ENCODE measurements around the gene IGDCC3. TPM values are rescaled to one million over a fixed set of nuclear protein-coding genes. Genes with fewer than 3 reads are reported as not detected.

The IGDCC3 gene
- total RNA-seq, 1 experiment from 2014 or later, result 53.5 TPM

DNA sequence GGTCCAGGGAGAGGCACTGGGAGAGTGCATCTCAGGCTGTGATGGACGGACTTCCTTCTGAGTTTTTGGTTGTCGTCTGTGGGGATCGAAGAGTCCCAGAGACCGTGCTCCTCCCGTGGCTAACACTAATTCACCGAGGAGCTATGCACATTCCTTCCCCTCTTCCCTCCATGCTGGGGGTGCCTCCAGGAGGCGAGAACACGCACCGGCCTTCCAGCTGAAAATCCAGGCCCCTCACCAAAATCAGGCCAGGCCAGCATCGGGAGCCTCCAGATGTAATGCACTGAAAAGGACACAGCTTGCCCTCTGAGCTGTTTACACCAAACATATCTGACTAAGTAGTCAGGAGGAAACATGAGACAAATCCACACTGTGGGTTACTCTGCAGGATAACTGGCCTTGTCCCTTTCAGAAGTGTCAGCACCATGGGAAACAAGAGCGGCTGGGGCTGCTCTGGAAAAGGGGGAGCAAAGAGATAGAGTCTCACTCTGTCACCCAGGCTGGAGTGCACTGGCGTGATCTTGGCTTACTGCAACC, 67.9 kb downstream of the IGDCC3 start:
- H3K9me3 Mint-ChIP-seq, result no peaks in the 10 kb centered on the region
- no peaks in the 10 kb centered on the region for H3K27me3 Mint-ChIP-seq (ENCODE audit: low read depth)
- ChIA-PET CTCF (interaction anchor here (1.2 to 3.0 kb wide), 3 partner anchors 9 to 90 kb away, joined by 3 to 12 read pairs (median 6); no protein-coding TSS in a partner anchor), POLR2A (interaction anchor here (0.6 kb wide), 1 partner anchor 36 kb away, joined by 6 read pairs; no protein-coding TSS in a partner anchor)
- DNase-seq (ENCODE audit: low spot score) (no peak), ATAC-seq (no peak)
- peaks cover 19% of the 10 kb centered on the region for H3K4me1 Mint-ChIP-seq
- no peak for TF ChIP-seq NFE2L1 (CRISPR knock-in tag; IDR thresholded peaks at IDR 0.05)
- TF ChIP-seq TCF7 (CRISPR knock-in tag; IDR thresholded peaks at IDR 0.05; ENCODE audit: low read depth), result no peak
- no peak for TF ChIP-seq ZNF219 (CRISPR knock-in tag; IDR thresholded peaks at IDR 0.05; ENCODE audit: borderline replicate concordance)
- no peak for TF ChIP-seq RELA (CRISPR knock-in tag; IDR thresholded peaks at IDR 0.05; ENCODE audit: borderline replicate concordance)
- TF ChIP-seq ZNF263 (CRISPR knock-in tag; IDR thresholded peaks at IDR 0.05; ENCODE audit: low read depth), result no peak
- TF ChIP-seq CREB1 (CRISPR knock-in tag; IDR thresholded peaks at IDR 0.05), result no peak
- TF ChIP-seq OVOL2 (CRISPR knock-in tag; IDR thresholded peaks at IDR 0.05; ENCODE audit: borderline replicate concordance), result no peak
- TF ChIP-seq SP1 (CRISPR knock-in tag; conservative IDR thresholded peaks at IDR 0.05), result no peak
- no peak for TF ChIP-seq ATF1 (CRISPR knock-in tag; IDR thresholded peaks at IDR 0.05)
- TF ChIP-seq CREM (CRISPR knock-in tag; IDR thresholded peaks at IDR 0.05), result no peak
- TF ChIP-seq ZSCAN18 (CRISPR knock-in tag; IDR thresholded peaks at IDR 0.05), result no peak
- no peak overlapping the region for H3K27ac Mint-ChIP-seq
- H3K4me3 Mint-ChIP-seq, result no peak overlapping the region
- H3K36me3 Mint-ChIP-seq, result no peaks in the 10 kb centered on the region

- Mint-ChIP-seq H3K4me1 (peaks cover 31% of the 10 kb centered on the region), H3K36me3 (no peaks in the 10 kb centered on the region), H3K27ac (no peak overlapping the region), H3K9me3 (no peaks in the 10 kb centered on the region), H3K4me3 (no peak overlapping the region), H3K27me3 (ENCODE audit: low read depth) (no peaks in the 10 kb centered on the region)
- ATAC-seq (no peak), DNase-seq (ENCODE audit: low spot score) (no peak)
- TF ChIP-seq ZNF281 (CRISPR knock-in tag; IDR thresholded peaks at IDR 0.05) (no peak), KAT7 (CRISPR knock-in tag; IDR thresholded peaks at IDR 0.05; ENCODE audit: borderline replicate concordance) (no peak), ZNF425 (CRISPR knock-in tag; conservative IDR thresholded peaks at IDR 0.05) (no peak), ZMAT4 (CRISPR knock-in tag; IDR thresholded peaks at IDR 0.05) (no peak), TEAD1 (CRISPR knock-in tag; IDR thresholded peaks at IDR 0.05) (no peak), SMAD4 (CRISPR knock-in tag; IDR thresholded peaks at IDR 0.05) (no peak), GRHL2 (CRISPR knock-in tag; IDR thresholded peaks at IDR 0.05; ENCODE audit: insufficient replicate concordance, severe bottlenecking) (no peak), ZNF263 (CRISPR knock-in tag; IDR thresholded peaks at IDR 0.05; ENCODE audit: low read depth) (no peak), CBFB (CRISPR knock-in tag; IDR thresholded peaks at IDR 0.05; ENCODE audit: low read depth) (no peak), HMGA2 (CRISPR knock-in tag; IDR thresholded peaks at IDR 0.05) (no peak), NR3C1 (CRISPR knock-in tag; conservative IDR thresholded peaks at IDR 0.05; ENCODE audit: low read depth) (no peak), MAX (CRISPR knock-in tag; IDR thresholded peaks at IDR 0.05) (no peak)
- TF ChIP-seq, protein P1, sequence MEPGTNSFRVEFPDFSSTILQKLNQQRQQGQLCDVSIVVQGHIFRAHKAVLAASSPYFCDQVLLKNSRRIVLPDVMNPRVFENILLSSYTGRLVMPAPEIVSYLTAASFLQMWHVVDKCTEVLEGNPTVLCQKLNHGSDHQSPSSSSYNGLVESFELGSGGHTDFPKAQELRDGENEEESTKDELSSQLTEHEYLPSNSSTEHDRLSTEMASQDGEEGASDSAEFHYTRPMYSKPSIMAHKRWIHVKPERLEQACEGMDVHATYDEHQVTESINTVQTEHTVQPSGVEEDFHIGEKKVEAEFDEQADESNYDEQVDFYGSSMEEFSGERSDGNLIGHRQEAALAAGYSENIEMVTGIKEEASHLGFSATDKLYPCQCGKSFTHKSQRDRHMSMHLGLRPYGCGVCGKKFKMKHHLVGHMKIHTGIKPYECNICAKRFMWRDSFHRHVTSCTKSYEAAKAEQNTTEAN (CRISPR knock-in tag; IDR thresholded peaks at IDR 0.05), result no peak
- TF ChIP-seq, protein P2, sequence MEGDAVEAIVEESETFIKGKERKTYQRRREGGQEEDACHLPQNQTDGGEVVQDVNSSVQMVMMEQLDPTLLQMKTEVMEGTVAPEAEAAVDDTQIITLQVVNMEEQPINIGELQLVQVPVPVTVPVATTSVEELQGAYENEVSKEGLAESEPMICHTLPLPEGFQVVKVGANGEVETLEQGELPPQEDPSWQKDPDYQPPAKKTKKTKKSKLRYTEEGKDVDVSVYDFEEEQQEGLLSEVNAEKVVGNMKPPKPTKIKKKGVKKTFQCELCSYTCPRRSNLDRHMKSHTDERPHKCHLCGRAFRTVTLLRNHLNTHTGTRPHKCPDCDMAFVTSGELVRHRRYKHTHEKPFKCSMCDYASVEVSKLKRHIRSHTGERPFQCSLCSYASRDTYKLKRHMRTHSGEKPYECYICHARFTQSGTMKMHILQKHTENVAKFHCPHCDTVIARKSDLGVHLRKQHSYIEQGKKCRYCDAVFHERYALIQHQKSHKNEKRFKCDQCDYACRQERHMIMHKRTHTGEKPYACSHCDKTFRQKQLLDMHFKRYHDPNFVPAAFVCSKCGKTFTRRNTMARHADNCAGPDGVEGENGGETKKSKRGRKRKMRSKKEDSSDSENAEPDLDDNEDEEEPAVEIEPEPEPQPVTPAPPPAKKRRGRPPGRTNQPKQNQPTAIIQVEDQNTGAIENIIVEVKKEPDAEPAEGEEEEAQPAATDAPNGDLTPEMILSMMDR (IDR thresholded peaks at IDR 0.05), result no peak
- TF ChIP-seq, protein P3, sequence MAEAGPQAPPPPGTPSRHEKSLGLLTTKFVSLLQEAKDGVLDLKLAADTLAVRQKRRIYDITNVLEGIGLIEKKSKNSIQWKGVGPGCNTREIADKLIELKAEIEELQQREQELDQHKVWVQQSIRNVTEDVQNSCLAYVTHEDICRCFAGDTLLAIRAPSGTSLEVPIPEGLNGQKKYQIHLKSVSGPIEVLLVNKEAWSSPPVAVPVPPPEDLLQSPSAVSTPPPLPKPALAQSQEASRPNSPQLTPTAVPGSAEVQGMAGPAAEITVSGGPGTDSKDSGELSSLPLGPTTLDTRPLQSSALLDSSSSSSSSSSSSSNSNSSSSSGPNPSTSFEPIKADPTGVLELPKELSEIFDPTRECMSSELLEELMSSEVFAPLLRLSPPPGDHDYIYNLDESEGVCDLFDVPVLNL (CRISPR knock-in tag; IDR thresholded peaks at IDR 0.05; ENCODE audit: borderline replicate concordance, low read depth), result no peak
- POLR2A ChIA-PET, result no interaction called here
- CTCF ChIA-PET, result no interaction called here
Measured at GRCh38 chr15:65307978-65308377, 69.8 kb downstream of the IGDCC3 start.
